Neural crest cell (in vitro differentiated cells): ENCODE measurements around the gene SEC63. TPM values are rescaled to one million over a fixed set of nuclear protein-coding genes. Genes with fewer than 3 reads are reported as not detected.

ENCODE experiments used
- DNase-seq: peaks from one replicate; pipeline ENCODE4 v3.0.0; 2021; ENCODE audit warnings: low read depth, mixed read lengths, low spot score
- H3K27ac Mint-ChIP-seq: one replicate; pipeline ENCODE4 v1.8.0; 2021; ENCODE audit warnings: mild to moderate bottlenecking, mixed read lengths; ENCODE audit not compliant: unreplicated experiment
- H3K27me3 Mint-ChIP-seq: 2 replicates; pipeline ENCODE4 v1.8.0; 2021; ENCODE audit warnings: low read depth, mild to moderate bottlenecking, mixed read lengths
- H3K36me3 Mint-ChIP-seq: 2 replicates; pipeline ENCODE4 v1.8.0; 2021; ENCODE audit warnings: low read depth, mild to moderate bottlenecking, mixed read lengths
- H3K4me1 Mint-ChIP-seq: 2 replicates; pipeline ENCODE4 v1.8.0; 2021; ENCODE audit warnings: mixed read lengths
- H3K4me3 Mint-ChIP-seq: one replicate; pipeline ENCODE4 v1.8.0; 2021; ENCODE audit warnings: mild to moderate bottlenecking, mixed read lengths
- H3K9me3 Mint-ChIP-seq: 2 replicates; pipeline ENCODE4 v1.8.0; 2021; ENCODE audit warnings: mixed read lengths
- total RNA-seq: library from RNA; stranded (reverse); gene quantifications from 2 replicates; pipeline ENCODE4 v1.2.1, GENCODE V29; 2021
- TF ChIP-seq, protein P1 (sequence below): fragments of 200-600 bp; sonication (generic); conservative IDR thresholded peaks from 2 replicates; pipeline ENCODE4 v1.5.0; 2021; ENCODE audit warnings: antibody characterized with exemption, mild to moderate bottlenecking

SEC63 gene
- total RNA-seq, 1 donor from 2014 or later: 109 TPM

DNA sequence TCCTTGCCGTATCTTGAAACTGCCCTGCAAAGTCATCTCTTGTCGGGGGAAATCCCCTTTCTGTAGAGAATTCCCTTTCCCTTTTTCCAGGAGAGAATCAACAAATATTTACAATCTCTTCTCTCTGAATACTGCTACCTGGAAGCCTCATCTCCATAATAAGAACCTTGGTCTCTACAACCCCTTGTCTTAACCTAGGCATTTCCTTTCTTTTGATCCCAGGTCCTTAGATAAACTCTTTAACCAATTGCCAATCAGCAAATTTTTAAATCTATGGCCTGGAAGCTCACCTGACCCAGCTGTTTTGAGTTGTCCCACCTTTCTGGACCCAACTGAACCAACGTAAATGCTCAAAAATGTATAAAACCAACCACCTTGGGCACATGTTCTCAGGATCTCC, 30.6 kb upstream of the SEC63 start:
- H3K4me1 Mint-ChIP-seq: peaks cover 19% of the 10 kb centered on the region
- no peak overlapping the region for H3K4me3 Mint-ChIP-seq
- TF ChIP-seq, protein P1, sequence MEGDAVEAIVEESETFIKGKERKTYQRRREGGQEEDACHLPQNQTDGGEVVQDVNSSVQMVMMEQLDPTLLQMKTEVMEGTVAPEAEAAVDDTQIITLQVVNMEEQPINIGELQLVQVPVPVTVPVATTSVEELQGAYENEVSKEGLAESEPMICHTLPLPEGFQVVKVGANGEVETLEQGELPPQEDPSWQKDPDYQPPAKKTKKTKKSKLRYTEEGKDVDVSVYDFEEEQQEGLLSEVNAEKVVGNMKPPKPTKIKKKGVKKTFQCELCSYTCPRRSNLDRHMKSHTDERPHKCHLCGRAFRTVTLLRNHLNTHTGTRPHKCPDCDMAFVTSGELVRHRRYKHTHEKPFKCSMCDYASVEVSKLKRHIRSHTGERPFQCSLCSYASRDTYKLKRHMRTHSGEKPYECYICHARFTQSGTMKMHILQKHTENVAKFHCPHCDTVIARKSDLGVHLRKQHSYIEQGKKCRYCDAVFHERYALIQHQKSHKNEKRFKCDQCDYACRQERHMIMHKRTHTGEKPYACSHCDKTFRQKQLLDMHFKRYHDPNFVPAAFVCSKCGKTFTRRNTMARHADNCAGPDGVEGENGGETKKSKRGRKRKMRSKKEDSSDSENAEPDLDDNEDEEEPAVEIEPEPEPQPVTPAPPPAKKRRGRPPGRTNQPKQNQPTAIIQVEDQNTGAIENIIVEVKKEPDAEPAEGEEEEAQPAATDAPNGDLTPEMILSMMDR: no peak
- H3K9me3 Mint-ChIP-seq: peaks cover 3% of the 10 kb centered on the region
- no peak overlapping the region for H3K27ac Mint-ChIP-seq
- DNase-seq: no peak
- H3K27me3 Mint-ChIP-seq: no peaks in the 10 kb centered on the region
- H3K36me3 Mint-ChIP-seq: no peaks in the 10 kb centered on the region

DNA sequence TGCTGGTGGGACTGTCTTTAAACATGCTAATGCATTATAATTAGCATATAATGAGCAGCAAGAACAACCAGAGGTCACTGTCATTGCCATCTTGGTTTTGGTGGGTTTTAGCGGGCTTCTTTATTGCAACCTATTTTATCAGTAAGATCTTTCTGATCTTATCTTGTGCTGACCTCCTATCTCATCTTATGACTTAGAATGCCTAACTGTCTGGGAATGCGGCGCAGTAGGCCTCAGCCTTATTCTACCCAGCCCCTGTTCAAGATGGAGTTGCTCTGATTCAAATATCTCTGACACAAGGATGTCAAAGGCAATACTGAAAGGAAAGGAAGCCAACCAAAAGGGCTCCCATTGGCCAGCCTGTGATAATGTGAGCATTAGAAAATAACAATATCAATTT, 29.8 kb upstream of the SEC63 start:
- no peak overlapping the region for H3K27ac Mint-ChIP-seq
- no peak overlapping the region for H3K4me3 Mint-ChIP-seq
- H3K4me1 Mint-ChIP-seq: peaks cover 19% of the 10 kb centered on the region
- peaks cover 3% of the 10 kb centered on the region for H3K9me3 Mint-ChIP-seq
- TF ChIP-seq, protein P1: no peak
- H3K27me3 Mint-ChIP-seq: no peaks in the 10 kb centered on the region
- H3K36me3 Mint-ChIP-seq: no peaks in the 10 kb centered on the region
- DNase-seq: no peak

DNA sequence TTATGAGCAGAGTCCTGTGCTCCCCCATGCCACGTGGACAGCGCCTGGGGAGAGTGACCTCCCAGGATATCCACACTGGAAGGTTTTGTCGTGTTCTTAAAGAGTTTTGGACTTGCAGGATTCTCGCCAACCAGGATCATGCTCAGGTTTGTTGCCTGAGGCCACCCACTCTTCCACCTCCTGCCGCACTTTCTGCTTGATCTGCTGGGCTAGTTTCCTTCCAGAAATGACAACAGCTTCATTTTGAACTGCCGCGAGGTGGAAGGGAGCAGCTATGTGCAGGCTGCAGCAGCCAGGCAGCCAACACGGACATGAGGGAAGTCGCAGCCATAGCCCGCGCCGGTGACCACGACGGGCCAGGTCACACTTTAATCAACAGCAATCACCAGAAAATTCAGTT, 27.7 kb upstream of the SEC63 start:
- TF ChIP-seq, protein P1: no peak
- peaks cover 5% of the 10 kb centered on the region for H3K4me1 Mint-ChIP-seq
- no peaks in the 10 kb centered on the region for H3K27me3 Mint-ChIP-seq

DNA sequence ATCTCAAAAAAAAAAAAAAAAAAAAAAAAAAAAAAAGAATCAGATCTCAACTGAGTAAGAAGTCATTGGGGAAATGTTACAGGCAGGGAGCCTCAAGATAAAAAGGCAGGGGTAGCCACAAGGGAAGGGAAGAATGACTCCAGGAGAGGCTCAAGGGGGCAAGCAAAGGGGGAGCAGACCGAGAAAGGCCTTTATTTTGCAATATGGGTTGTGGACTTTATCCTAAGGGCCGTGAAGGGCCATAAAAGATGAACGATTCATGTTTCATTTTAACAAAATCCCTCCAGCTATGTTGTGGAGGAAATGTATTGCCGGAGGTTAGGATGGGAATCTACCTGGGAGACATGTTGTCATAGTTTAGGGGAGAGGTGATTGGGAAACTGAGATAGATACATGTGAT, 25.8 kb upstream of the SEC63 start:
- Mint-ChIP-seq H3K4me3 (no peak overlapping the region), H3K27me3 (no peaks in the 10 kb centered on the region), H3K9me3 (peaks cover 3% of the 10 kb centered on the region), H3K27ac (no peak overlapping the region), H3K36me3 (no peaks in the 10 kb centered on the region), H3K4me1 (peaks cover 9% of the 10 kb centered on the region)
- TF ChIP-seq, protein P1: no peak
- no peak for DNase-seq

More for the DNA sequence above, 27.7 kb upstream of the SEC63 start:
- no peak overlapping the region for H3K27ac Mint-ChIP-seq
- H3K9me3 Mint-ChIP-seq: peaks cover 3% of the 10 kb centered on the region
- H3K36me3 Mint-ChIP-seq: no peaks in the 10 kb centered on the region
- DNase-seq: no peak
- H3K4me3 Mint-ChIP-seq: no peak overlapping the region

DNA sequence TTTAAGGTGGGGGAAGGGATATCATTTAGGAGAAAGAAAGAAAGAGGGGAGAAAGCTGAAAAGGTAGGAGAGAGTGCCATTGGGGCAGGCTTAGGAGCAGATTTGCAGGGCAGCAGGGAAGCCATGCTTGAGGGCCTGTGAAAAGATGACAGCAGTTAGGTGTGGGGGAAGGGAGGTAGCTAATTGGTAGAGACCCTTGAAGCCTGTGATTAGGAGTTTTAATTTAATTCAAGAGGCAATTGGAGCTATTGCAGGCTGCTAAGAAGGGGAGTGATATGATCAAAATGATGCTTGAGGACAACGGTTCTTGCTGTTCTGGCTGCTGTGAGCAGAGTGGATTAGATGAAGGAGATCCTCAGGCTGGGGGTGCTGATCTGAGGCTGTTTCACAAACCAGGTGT, 24.5 kb upstream of the SEC63 start:
- H3K27me3 Mint-ChIP-seq: no peaks in the 10 kb centered on the region
- peaks cover 3% of the 10 kb centered on the region for H3K9me3 Mint-ChIP-seq
- DNase-seq: no peak
- no peaks in the 10 kb centered on the region for H3K36me3 Mint-ChIP-seq
- peaks cover 9% of the 10 kb centered on the region for H3K4me1 Mint-ChIP-seq
- no peak overlapping the region for H3K4me3 Mint-ChIP-seq
- TF ChIP-seq, protein P1: no peak
- no peak overlapping the region for H3K27ac Mint-ChIP-seq

DNA sequence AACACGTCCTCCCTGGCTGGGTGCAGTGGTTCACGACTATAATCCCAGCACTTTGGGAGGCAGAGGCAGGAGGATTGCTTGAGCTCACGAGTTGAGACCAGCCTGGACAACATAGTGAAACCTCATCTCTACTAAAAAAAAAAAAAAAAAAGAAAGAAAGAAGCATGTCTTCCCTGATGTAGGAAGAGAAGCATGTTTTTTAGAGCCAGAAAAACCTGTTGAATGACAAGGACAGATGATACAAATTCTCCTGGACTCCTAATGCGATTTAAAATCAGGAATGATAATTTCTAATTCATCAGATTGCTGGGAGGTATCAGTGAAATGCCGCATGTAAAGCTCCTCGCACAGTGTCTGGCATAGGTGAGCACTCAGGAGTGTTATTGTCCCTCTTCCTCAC, 23.7 kb upstream of the SEC63 start:
- H3K4me3 Mint-ChIP-seq: no peak overlapping the region
- H3K36me3 Mint-ChIP-seq: no peaks in the 10 kb centered on the region
- H3K27me3 Mint-ChIP-seq: no peaks in the 10 kb centered on the region
- peaks cover 9% of the 10 kb centered on the region for H3K4me1 Mint-ChIP-seq
- H3K9me3 Mint-ChIP-seq: peaks cover 3% of the 10 kb centered on the region
- DNase-seq: no peak
- TF ChIP-seq, protein P1: no peak
- H3K27ac Mint-ChIP-seq: no peak overlapping the region
